Measurements from ENCODE around the gene RLIM. TPM values are rescaled to one million over a fixed set of nuclear protein-coding genes. Genes with fewer than 3 reads are reported as not detected.

Gene RLIM
- total RNA-seq, 1 donor from 2014 or later, result 39.3 TPM

GRCh38 chrX:74545880-74546523 lies 68.4 kb downstream of the RLIM start:
- intact Hi-C loops (cut with DNase I), result no loop called here
- DNase-seq (ENCODE audit: low spot score) (no peak), ATAC-seq (no peak)

- intact Hi-C loops (cut with DNase I), result no loop called here
- no peak for DNase-seq (ENCODE audit: low spot score)
- no peak for ATAC-seq
These were observed 73.7 kb downstream of the RLIM start for GRCh38 chrX:74540635-74541249.

GRCh38 chrX:74536832-74537371 lies 77.5 kb downstream of the RLIM start:
- DNase-seq (ENCODE audit: low spot score) (no peak), ATAC-seq (peak; percentile 61)
- intact Hi-C loops (cut with DNase I), result no loop called here

GRCh38 chrX:74536152-74536831 lies 78.1 kb downstream of the RLIM start:
- ATAC-seq (peak; percentile 93), DNase-seq (ENCODE audit: low spot score) (peak; percentile 89)
- intact Hi-C loops (cut with DNase I), result no loop called here

GRCh38 chrX:74535408-74536151 lies 78.8 kb downstream of the RLIM start:
- intact Hi-C loops (cut with DNase I), result no loop called here

More at GRCh38 chrX:74535408-74536151, 78.8 kb downstream of the RLIM start:
- DNase-seq (ENCODE audit: low spot score) (peak; percentile 77), ATAC-seq (peak; percentile 73)

Other genes starting within 250 kb of the RLIM start
- 18.2 TPM for gene SLC16A2, start 193.1 kb downstream of the RLIM start, total RNA-seq

All from sciatic nerve (tissue), 2 donors.